D721Med (cell line): ENCODE measurements around the gene IKZF3.
"Not testable (repeated sequence)": the region's sequence is repeated elsewhere in the genome, so short reads cannot be mapped to it uniquely, and the experiment has no call there.

Experiments
- DNase-seq: peaks from one replicate; pipeline ENCODE4 v3.0.0; 2011; ENCODE audit warnings: low spot score; ENCODE audit not compliant: insufficient read length
- FAIRE-seq: peaks from 2 replicates; lab custom pipeline; 2011; peaks lifted over from hg19 to GRCh38; lab: Jason Lieb, UNC
- TF ChIP-seq, protein P1 (sequence below): IDR thresholded peaks from 2 replicates; pipeline ENCODE4 v1.5.1; 2012; ENCODE audit warnings: mild to moderate bottlenecking, control low read depth; ENCODE audit not compliant: insufficient read depth; ENCODE audit errors: missing control alignments

Gene IKZF3

DNA sequence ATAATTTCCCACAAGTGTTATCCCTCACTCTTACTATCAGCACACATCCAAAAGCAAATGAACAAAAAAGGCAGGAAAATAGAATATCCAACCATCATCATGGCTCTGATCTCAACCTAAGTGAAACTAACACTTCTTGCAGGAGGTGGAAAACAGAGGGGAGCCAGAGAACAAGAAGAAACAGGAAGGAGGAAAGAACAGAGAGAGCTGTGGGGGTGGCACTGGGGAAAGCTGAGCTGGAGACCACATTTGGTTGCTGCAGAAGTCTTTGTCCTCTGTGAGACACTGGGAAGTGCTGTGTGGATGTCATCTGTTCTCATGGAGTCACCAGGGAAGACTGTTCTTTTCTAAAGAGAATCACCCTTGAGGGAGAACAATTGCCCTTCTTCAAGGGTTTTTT, 91.7 kb downstream of the IKZF3 start:
- TF ChIP-seq, protein P1, sequence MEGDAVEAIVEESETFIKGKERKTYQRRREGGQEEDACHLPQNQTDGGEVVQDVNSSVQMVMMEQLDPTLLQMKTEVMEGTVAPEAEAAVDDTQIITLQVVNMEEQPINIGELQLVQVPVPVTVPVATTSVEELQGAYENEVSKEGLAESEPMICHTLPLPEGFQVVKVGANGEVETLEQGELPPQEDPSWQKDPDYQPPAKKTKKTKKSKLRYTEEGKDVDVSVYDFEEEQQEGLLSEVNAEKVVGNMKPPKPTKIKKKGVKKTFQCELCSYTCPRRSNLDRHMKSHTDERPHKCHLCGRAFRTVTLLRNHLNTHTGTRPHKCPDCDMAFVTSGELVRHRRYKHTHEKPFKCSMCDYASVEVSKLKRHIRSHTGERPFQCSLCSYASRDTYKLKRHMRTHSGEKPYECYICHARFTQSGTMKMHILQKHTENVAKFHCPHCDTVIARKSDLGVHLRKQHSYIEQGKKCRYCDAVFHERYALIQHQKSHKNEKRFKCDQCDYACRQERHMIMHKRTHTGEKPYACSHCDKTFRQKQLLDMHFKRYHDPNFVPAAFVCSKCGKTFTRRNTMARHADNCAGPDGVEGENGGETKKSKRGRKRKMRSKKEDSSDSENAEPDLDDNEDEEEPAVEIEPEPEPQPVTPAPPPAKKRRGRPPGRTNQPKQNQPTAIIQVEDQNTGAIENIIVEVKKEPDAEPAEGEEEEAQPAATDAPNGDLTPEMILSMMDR = no peak
- no peak for DNase-seq
- FAIRE-seq = no peak

DNA sequence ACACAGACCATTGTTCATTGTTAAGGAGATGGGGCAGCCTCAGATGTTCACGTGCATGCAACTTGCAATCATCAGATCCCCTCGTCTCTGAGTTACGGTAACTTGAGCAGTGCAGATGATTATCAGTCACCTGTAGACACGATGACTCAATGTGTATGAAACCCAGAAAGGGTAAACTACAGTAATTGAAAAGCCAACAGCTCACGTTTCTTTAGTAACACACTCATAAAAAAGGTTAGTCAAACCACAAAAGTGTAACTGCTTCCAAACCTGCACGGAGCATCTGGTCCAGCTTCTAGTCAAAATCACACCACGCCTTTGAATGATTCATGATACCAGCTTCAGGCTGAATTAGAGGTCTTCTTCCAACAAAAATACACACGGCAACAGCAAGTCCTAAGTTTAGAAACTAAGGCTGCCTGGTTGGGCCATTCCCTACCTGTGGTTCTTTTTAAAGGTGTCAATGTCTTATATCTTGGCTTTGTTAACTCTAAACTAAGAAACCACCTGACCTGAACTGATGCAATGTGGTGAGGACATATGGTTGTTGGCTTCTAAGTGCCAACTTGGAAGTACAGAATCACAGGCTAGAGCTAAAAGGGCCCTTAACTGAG, 94.0 kb downstream of the IKZF3 start:
- FAIRE-seq (no peak), DNase-seq (no peak)
- TF ChIP-seq, protein P1 = no peak

DNA sequence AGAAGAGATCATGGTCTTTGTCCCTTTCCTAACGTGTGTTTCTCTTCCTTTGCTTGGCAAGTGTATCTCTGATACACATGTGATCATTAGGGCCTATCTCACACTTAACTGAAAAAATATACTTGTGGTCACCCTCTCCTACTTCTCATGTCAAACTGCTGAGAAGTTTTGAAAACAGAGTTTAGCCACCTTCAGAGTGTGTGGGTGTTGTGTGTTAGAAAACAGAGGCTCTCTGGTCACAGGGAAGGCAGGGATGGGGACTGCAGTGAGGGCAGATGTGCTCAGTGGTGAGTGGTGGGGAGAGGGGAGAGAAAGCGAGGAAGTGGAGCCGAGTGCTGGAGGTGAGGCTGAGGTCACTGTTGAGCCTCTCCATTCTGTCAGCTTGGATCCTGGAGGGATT, 97.0 kb downstream of the IKZF3 start:
- no peak for FAIRE-seq

DNA sequence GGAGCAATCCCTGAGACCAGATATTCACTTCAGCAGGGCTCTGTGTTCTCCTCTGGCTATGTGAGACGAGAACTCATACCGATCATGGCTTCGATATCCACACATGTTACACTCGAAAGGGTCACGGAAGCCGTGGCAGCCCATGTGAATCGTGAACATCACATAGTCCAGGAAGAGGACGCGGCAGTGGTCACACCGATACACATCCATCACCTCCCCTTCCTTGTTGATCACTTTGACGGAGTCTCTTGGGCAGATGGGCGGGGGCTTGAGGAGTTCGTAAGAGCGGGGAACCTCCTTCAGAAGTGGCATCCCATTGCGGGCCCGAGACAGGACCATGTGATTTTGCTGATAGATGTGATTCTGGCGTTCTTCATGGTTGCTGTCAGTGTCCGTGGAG, 98.3 kb downstream of the IKZF3 start:
- FAIRE-seq (no peak), DNase-seq (no peak)
- TF ChIP-seq, protein P1 = no peak

More for the DNA sequence above, 97.0 kb downstream of the IKZF3 start:
- TF ChIP-seq, protein P1 = no peak
- no peak for DNase-seq

DNA sequence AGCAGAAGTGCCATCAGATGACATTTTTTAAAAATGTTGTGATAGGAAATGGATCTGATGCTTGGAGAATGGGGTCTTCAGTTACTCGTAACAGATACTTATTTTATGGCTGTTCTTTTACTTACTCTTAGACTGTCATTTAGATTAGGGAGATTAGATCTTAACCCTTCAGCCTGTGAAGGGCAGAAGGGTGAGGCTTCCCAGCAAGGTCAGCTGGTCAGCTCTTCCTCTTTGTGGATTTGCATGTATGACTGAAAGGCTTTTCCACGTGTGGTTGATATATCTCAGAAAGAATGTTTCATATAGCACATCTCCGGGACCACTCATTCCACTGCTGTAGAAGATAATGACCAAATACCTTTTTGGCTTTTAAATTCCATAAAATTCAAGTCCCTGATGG, 98.9 kb downstream of the IKZF3 start:
- DNase-seq (no peak), FAIRE-seq (no peak)
- TF ChIP-seq, protein P1 = no peak

DNA sequence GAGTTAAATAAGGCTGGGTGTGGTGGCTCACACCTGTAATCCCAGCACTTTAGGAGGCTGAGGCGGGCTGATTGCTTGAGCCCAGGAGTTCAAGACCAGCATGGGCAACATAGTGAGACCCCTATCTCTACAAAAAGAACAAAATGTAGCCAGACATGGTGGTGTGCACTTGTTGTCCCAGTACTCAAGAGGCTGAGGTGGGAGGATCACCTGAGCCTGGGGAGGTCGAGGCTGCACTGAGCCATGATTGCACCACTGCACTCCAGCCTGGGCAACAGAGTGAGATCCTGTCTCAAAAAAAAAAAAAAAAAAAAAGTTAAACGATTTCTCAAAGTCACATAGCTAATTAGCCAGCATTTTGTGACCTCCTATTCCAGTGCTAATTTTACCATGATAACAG, 99.9 kb downstream of the IKZF3 start:
- not testable (repeated sequence) for DNase-seq, FAIRE-seq

DNA sequence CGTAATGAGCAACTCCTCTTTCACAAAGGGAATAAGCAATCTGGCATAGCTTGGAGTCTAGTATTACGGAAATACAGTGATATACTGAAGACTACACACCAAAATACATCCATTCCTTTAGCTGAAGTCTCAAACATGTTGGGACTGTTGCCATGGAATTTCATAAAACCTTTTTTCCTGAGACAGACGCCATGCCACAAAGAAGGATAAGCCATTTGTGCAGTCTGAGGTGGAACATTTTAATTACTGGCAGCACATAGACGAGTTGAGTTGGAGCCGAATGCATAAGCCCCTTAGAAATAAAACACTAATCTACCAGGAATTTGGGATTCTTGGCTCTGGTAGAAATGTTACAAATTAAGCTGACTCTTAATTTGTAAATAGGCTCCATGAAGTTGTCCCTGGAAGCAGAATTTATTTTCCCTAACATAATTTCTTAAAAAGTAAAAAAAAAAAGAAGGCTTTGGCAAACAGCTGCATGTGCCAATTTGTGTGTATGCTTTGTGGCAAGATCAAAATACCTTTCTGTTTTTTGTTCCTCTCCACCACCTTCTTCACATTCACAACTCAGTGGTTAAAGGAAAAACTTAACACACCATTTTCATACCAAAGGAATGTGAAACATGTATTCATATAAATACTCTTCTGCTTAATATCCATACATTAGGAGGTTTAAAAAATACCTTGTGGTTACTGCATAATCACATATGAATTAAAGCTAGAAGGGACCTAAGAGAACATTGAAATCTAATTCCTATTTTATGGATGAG, 100.9 kb downstream of the IKZF3 start:
- TF ChIP-seq, protein P1 = no peak
- DNase-seq = no peak
- peak; percentile 6 for FAIRE-seq
